Activated B cell treated with CpG ODN at 0.5 μM for 24 hours (primary cell): ENCODE data around the gene CAMTA1. TPM values are rescaled to one million over a fixed set of nuclear protein-coding genes. Genes with fewer than 3 reads are reported as not detected.

Experiments used
- ATAC-seq: fragments of 200-7000 bp; cut with Tn5 transposase; one replicate; pipeline ENCODE4 v1.10.0; 2021; ENCODE audit warnings: low read depth, mild to moderate bottlenecking, moderate library complexity
- CTCF ChIA-PET: fragments of 350-600 bp; sonication (Branson Sonifier 250); formaldehyde crosslinking; loops from one replicate; lab custom pipeline; 2021; ENCODE audit warnings: antibody characterized with exemption; lab: Charles Lee
- POLR2A ChIA-PET: fragments of 350-600 bp; sonication (Branson Sonifier 250); formaldehyde crosslinking; loops from one replicate; lab custom pipeline; 2021; ENCODE audit warnings: antibody characterized with exemption; lab: Charles Lee
- DNase-seq: peaks from one replicate; pipeline ENCODE4 v3.0.0; 2022
- H3K27ac Mint-ChIP-seq: one replicate; pipeline ENCODE4 v1.8.0; 2020; ENCODE audit warnings: mixed read lengths
- H3K27me3 Mint-ChIP-seq: one replicate; pipeline ENCODE4 v1.8.0; 2021; ENCODE audit warnings: mixed read lengths
- H3K36me3 Mint-ChIP-seq: one replicate; pipeline ENCODE4 v1.8.0; 2021; ENCODE audit warnings: low read depth, mixed read lengths
- H3K4me1 Mint-ChIP-seq: one replicate; pipeline ENCODE4 v1.8.0; 2021; ENCODE audit warnings: mixed read lengths
- H3K4me3 Mint-ChIP-seq: one replicate; pipeline ENCODE4 v1.8.0; 2020; ENCODE audit warnings: mild to moderate bottlenecking, mixed read lengths
- H3K9me3 Mint-ChIP-seq: one replicate; pipeline ENCODE4 v1.8.0; 2020; ENCODE audit warnings: mixed read lengths
- intact Hi-C: fragments of 100-400 bp; cut with micrococcal nuclease; formaldehyde crosslinking; loops from one replicate; pipeline ENCODE4 v1.15.1; 2024
- total RNA-seq: library from RNA; stranded (reverse); gene quantifications from 2 replicates; pipeline ENCODE4 v1.2.3, GENCODE V29; 2022
- TF ChIP-seq, protein P1 (sequence below): fragments of 200-600 bp; IDR thresholded peaks from one replicate; pipeline ENCODE4 v1.8.0; 2022; ENCODE audit warnings: antibody characterized with exemption, mild to moderate bottlenecking

Gene CAMTA1
- total RNA-seq, 1 donor from 2014 or later: 49.8 TPM

DNA sequence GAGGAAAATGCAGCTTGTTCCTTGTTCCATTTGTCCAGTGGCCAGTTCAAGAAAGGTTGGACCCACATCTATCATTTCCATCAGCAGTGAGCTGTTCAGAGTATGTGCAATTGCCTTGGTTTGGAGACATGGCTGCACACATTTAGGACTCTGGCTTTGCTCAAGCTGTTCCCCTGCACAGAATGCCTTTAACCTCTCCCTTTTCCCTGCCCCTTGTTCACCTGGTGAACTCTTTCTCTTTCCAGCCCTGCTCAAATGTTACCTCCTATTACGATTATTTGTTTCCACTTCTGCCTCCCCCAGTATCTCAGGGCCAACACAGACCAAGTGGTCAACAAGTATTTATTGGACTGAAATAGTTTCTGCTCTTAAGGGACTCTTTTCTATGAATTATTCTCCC, 385.9 kb downstream of the CAMTA1 start:
- Mint-ChIP-seq H3K27me3 (peaks cover 25% of the 10 kb centered on the region), H3K4me3 (no peak overlapping the region), H3K27ac (no peak overlapping the region), H3K9me3 (no peaks in the 10 kb centered on the region), H3K4me1 (no peaks in the 10 kb centered on the region), H3K36me3 (no peaks in the 10 kb centered on the region)
- intact Hi-C loops: no loop called here
- ATAC-seq (no peak), DNase-seq (no peak)
- ChIA-PET CTCF (no interaction called here), POLR2A (no interaction called here)
- TF ChIP-seq, protein P1, sequence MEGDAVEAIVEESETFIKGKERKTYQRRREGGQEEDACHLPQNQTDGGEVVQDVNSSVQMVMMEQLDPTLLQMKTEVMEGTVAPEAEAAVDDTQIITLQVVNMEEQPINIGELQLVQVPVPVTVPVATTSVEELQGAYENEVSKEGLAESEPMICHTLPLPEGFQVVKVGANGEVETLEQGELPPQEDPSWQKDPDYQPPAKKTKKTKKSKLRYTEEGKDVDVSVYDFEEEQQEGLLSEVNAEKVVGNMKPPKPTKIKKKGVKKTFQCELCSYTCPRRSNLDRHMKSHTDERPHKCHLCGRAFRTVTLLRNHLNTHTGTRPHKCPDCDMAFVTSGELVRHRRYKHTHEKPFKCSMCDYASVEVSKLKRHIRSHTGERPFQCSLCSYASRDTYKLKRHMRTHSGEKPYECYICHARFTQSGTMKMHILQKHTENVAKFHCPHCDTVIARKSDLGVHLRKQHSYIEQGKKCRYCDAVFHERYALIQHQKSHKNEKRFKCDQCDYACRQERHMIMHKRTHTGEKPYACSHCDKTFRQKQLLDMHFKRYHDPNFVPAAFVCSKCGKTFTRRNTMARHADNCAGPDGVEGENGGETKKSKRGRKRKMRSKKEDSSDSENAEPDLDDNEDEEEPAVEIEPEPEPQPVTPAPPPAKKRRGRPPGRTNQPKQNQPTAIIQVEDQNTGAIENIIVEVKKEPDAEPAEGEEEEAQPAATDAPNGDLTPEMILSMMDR: no peak

DNA sequence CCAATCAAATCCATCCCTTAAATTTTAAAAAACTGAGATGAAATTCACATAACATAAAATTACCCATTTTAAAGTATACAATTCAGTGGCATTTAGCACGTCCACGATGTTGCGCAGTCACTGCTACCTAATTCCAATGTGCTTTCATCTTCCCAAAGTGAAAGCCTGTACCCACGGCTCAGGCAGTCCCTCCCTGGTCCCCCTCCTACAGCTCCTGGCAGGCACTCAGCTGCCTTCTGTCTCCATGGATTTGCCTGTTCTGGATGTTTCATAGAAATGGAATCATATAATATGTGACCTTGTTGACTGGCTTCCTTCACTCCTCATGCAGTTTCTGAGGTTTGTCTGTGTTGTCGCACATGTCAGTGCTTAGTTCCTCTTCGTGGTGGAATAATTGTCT, 386.3 kb downstream of the CAMTA1 start:
- Mint-ChIP-seq H3K9me3 (no peaks in the 10 kb centered on the region), H3K27me3 (peaks cover 25% of the 10 kb centered on the region), H3K36me3 (no peaks in the 10 kb centered on the region), H3K4me3 (no peak overlapping the region), H3K4me1 (no peaks in the 10 kb centered on the region), H3K27ac (no peak overlapping the region)
- no peak for DNase-seq
- ATAC-seq: no peak
- ChIA-PET CTCF (no interaction called here), POLR2A (no interaction called here)
- intact Hi-C loops: no loop called here
- TF ChIP-seq, protein P1: no peak

DNA sequence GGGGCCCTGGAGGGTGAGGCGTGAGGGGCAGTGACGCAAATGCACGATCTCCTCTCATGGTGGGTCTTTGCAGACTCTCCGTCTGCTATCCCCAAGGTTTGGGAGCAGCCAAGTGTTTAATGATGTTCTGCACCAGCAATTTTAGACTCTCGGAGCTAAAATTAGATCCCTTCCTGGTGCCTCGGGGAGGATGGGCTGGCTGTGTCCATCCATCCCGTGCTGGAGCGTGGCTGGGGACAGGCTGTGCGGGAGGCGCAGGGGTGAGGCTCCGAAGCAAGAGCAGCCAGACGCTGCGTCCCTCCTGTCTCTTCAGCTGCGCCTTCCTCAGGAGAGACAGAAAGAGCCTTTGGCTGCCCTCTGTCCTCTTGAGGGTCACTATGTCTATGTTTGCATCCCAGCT, 387.6 kb downstream of the CAMTA1 start:
- TF ChIP-seq, protein P1: no peak
- peaks cover 25% of the 10 kb centered on the region for H3K27me3 Mint-ChIP-seq
- no peak overlapping the region for H3K4me3 Mint-ChIP-seq
- no peak for DNase-seq
- no peak for ATAC-seq
- CTCF ChIA-PET: no interaction called here
- POLR2A ChIA-PET: no interaction called here
- peaks cover 7% of the 10 kb centered on the region for H3K9me3 Mint-ChIP-seq
- H3K27ac Mint-ChIP-seq: no peak overlapping the region
- H3K4me1 Mint-ChIP-seq: no peaks in the 10 kb centered on the region
- H3K36me3 Mint-ChIP-seq: no peaks in the 10 kb centered on the region
- intact Hi-C loops: no loop called here

DNA sequence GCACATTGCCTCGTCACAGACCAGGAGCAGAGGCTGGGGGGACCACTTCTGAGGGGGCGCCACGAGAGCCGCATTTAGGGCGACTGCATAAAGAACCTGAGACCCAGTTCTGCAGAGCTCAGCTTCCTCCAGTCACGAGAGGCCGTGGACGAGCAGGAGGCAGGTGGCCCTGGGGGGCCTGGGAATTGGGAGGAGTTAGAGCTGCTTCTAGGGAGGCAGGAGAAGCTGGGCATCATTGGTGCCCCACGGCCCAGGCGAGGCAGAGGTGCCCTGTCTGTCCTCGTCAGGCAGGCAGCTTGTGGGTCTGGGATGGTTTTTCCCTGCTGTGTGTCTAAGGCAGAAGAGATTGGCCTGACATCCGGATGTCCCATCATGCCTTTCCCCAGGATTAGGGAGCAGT, 389.3 kb downstream of the CAMTA1 start:
- H3K27ac Mint-ChIP-seq: no peak overlapping the region
- H3K27me3 Mint-ChIP-seq: peaks cover 34% of the 10 kb centered on the region

DNA sequence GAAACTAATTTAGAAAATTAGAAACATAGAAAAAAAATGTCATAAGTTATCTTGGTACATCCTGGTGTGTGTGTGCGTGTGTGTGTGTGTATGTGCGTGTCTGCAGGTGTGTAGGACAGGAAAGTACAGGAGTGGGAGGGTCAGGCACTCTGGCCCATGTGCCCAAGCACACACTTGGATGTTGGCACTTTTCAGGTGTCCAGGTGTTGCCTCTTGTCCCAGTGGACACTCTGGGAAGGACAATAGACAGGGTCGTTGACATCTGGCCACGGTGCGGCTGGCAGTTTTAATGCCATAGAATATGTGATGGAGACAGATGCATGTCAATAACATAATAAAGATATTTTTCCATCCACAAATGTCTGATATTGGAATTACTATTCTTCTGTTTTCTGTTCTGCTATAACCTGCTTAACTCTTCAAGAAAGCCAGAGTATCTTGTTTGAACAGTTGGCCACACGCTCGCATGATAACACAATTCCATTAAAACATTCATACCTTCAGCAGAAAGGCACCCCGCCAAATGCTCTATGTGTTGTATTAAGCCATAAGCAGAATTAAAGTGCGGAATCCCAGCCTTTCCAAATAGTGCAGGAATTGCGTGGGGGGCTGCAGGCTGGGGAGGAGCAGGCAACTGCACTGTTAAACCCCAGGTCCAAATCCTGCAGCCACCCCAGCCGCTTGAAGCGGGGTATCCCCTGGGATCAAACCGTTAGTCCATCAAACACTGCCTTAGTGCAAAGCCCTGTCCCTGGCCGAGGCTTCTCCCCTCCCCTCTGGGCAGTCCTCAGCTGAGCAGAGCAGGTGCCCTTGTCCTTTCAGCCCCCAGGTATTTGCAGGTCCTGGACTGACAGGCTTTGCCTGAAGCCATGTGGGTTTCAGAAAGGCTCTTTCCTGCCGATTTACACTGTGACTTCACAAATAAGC, 390.0 kb downstream of the CAMTA1 start:
- H3K27me3 Mint-ChIP-seq: peaks cover 31% of the 10 kb centered on the region
- H3K9me3 Mint-ChIP-seq: peaks cover 12% of the 10 kb centered on the region
- H3K4me1 Mint-ChIP-seq: no peaks in the 10 kb centered on the region

More for the DNA sequence above, 389.3 kb downstream of the CAMTA1 start:
- intact Hi-C loops: no loop called here
- H3K4me1 Mint-ChIP-seq: no peaks in the 10 kb centered on the region
- POLR2A ChIA-PET: no interaction called here
- CTCF ChIA-PET: no interaction called here
- H3K4me3 Mint-ChIP-seq: no peak overlapping the region
- DNase-seq: no peak
- peaks cover 8% of the 10 kb centered on the region for H3K9me3 Mint-ChIP-seq
- no peak for ATAC-seq
- TF ChIP-seq, protein P1: no peak
- H3K36me3 Mint-ChIP-seq: no peaks in the 10 kb centered on the region

More for the DNA sequence above, 390.0 kb downstream of the CAMTA1 start:
- TF ChIP-seq, protein P1: no peak
- intact Hi-C loops: no loop called here
- ChIA-PET POLR2A (no interaction called here), CTCF (no interaction called here)
- H3K4me3 Mint-ChIP-seq: no peak overlapping the region
- no peak overlapping the region for H3K27ac Mint-ChIP-seq
- no peak for ATAC-seq
- peaks cover 2% of the 10 kb centered on the region for H3K36me3 Mint-ChIP-seq
- no peak for DNase-seq
